Measurements from ENCODE around the gene SPRY1.

Gene SPRY1

DNA sequence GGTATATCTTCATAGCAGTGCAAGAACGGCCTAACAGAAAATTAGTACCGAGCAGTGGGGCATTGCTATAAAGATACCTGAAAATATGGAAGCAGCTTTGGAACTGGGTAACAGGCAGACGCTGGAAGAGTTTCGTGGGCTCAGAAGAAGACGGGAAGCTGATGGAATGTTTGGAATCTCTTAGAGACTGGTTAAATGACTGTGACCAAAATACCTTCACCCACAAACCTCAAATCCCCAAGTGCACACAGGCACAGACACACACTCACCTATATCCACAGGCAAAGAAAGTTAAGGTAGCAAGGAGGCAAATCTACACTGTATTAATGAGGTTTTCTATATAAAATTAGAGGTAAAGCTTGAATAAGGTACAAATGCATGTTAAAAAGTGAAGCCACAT is 14.6 kb upstream of the SPRY1 start:
- H3K36me3 ChIP-seq (ENCODE audit: control insufficient read depth, low read depth, low read length) = no peaks in the 10 kb centered on the region

DNA sequence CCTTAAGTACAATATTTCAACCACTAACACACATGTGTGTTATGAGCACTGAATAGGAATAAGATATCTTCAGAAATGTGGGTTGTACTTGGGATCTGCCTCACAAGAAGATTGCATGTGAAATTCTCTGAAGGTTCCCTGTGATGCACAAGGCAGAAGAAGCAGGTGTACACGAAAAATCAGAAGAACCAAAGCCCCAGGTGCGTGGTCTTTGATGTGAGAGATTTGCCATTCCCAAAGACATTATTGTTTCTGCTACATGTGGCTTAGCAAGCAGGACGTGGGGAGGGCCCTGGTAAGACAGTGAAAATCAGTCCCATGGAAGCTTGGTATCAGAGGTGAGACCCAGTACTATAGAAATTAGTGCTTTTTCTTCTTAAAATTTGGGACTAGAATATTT is 13.0 kb upstream of the SPRY1 start:
- no peaks in the 10 kb centered on the region for H3K27me3 ChIP-seq (ENCODE audit: control insufficient read depth, insufficient read depth, low read length)
- H3K9me3 ChIP-seq (ENCODE audit: control insufficient read depth, low read depth, low read length) = no peaks in the 10 kb centered on the region
- no peak overlapping the region for H3K4me3 ChIP-seq (ENCODE audit: low read length)
- no peak overlapping the region for H3K9ac ChIP-seq (ENCODE audit: low read length)
- H3K27ac ChIP-seq (ENCODE audit: low read length) = no peak overlapping the region
- H3K36me3 ChIP-seq (ENCODE audit: control insufficient read depth, low read depth, low read length) = no peaks in the 10 kb centered on the region
- peaks cover 18% of the 10 kb centered on the region for H3K4me1 ChIP-seq (ENCODE audit: control insufficient read depth, low read depth, low read length)

More for the DNA sequence above, 14.6 kb upstream of the SPRY1 start:
- Histone ChIP-seq H3K9me3 (ENCODE audit: control insufficient read depth, low read depth, low read length) (no peaks in the 10 kb centered on the region), H3K9ac (ENCODE audit: low read length) (no peak overlapping the region), H3K4me3 (ENCODE audit: low read length) (no peak overlapping the region), H3K4me1 (ENCODE audit: control insufficient read depth, low read depth, low read length) (peaks cover 32% of the 10 kb centered on the region), H3K27ac (ENCODE audit: low read length) (no peak overlapping the region), H3K27me3 (ENCODE audit: control insufficient read depth, insufficient read depth, low read length) (no peaks in the 10 kb centered on the region)

DNA sequence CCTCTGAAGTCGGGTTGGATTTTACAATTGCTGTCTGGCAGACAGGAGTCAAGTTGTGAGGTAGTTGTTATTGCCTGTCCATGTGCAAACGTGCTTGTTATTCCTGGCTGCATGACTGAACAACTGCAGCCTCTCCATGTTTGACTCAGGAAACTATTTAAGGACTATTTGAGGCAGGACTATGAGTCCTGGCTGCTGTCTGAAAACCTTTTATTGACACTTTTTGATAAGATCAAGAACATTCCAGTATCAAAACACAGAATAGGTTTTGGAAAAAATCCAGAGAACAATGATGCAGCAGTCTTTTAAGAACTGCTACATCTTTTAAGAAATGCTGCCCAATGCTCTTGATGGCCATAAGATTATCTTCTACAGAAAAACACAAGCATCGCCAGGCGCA is 10.0 kb upstream of the SPRY1 start:
- H3K36me3 ChIP-seq (ENCODE audit: control insufficient read depth, low read depth, low read length) = no peaks in the 10 kb centered on the region
- no peak overlapping the region for H3K9ac ChIP-seq (ENCODE audit: low read length)
- no peak overlapping the region for H3K4me3 ChIP-seq (ENCODE audit: low read length)
- no peak overlapping the region for H3K27ac ChIP-seq (ENCODE audit: low read length)
- no peaks in the 10 kb centered on the region for H3K9me3 ChIP-seq (ENCODE audit: control insufficient read depth, low read depth, low read length)
- H3K4me1 ChIP-seq (ENCODE audit: control insufficient read depth, low read depth, low read length) = peaks cover 4% of the 10 kb centered on the region
- no peaks in the 10 kb centered on the region for H3K27me3 ChIP-seq (ENCODE audit: control insufficient read depth, insufficient read depth, low read length)

DNA sequence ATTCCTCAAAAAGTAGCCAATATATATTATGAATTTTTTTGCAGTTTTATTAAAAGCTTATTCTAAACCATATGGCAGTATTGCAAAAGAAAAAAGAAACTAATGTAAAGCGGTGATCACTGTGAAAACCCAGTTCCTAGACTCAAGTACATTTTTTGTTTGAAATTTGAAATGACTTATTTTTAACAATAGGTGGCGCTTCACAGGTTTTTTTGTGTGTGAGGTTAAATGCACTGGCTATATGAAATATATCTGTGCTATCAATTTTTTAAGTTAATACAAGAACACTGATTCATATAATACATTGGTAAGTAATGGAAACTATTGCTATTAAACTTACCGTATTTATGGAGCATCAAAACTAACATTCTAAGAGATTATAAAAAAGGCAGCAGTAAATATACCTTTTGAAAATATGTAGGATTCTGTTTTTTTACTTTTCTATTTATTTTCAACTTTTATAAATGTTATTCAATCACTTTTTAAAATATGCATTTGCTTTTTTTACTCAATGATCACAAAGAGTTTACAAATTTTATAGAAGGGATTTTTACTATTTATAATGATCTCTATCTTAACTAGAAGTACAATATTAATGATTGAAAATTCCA is 5.6 kb upstream of the SPRY1 start:
- Histone ChIP-seq H3K9ac (ENCODE audit: low read length) (no peak overlapping the region), H3K4me1 (ENCODE audit: control insufficient read depth, low read depth, low read length) (peaks cover 4% of the 10 kb centered on the region), H3K4me3 (ENCODE audit: low read length) (no peak overlapping the region), H3K27me3 (ENCODE audit: control insufficient read depth, insufficient read depth, low read length) (no peaks in the 10 kb centered on the region), H3K36me3 (ENCODE audit: control insufficient read depth, low read depth, low read length) (no peaks in the 10 kb centered on the region), H3K9me3 (ENCODE audit: control insufficient read depth, low read depth, low read length) (no peaks in the 10 kb centered on the region), H3K27ac (ENCODE audit: low read length) (no peak overlapping the region)

DNA sequence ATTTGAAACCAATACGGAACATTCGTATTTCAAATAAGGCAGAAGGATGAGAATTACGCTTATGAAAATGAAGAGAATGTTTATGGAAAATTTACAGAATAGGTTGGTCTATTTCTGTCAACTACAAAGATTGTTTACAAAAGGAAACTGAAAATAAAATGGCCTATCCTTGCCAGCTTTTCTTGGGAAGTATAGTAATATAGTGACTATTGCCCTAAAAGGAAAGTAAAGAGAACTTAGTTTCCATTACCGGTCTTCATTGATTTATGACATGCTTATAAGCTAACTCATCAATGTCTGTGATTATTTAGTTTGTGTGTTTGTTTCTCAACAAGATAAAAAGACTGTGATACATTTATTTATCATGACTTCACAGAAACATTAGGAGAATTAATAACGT is 2.9 kb upstream of the SPRY1 start:
- H3K4me3 ChIP-seq (ENCODE audit: low read length) = no peak overlapping the region
- H3K4me1 ChIP-seq (ENCODE audit: control insufficient read depth, low read depth, low read length) = peaks cover 4% of the 10 kb centered on the region
- H3K27me3 ChIP-seq (ENCODE audit: control insufficient read depth, insufficient read depth, low read length) = no peaks in the 10 kb centered on the region
- no peak overlapping the region for H3K9ac ChIP-seq (ENCODE audit: low read length)
- H3K27ac ChIP-seq (ENCODE audit: low read length) = no peak overlapping the region
- no peaks in the 10 kb centered on the region for H3K36me3 ChIP-seq (ENCODE audit: control insufficient read depth, low read depth, low read length)
- no peaks in the 10 kb centered on the region for H3K9me3 ChIP-seq (ENCODE audit: control insufficient read depth, low read depth, low read length)

DNA sequence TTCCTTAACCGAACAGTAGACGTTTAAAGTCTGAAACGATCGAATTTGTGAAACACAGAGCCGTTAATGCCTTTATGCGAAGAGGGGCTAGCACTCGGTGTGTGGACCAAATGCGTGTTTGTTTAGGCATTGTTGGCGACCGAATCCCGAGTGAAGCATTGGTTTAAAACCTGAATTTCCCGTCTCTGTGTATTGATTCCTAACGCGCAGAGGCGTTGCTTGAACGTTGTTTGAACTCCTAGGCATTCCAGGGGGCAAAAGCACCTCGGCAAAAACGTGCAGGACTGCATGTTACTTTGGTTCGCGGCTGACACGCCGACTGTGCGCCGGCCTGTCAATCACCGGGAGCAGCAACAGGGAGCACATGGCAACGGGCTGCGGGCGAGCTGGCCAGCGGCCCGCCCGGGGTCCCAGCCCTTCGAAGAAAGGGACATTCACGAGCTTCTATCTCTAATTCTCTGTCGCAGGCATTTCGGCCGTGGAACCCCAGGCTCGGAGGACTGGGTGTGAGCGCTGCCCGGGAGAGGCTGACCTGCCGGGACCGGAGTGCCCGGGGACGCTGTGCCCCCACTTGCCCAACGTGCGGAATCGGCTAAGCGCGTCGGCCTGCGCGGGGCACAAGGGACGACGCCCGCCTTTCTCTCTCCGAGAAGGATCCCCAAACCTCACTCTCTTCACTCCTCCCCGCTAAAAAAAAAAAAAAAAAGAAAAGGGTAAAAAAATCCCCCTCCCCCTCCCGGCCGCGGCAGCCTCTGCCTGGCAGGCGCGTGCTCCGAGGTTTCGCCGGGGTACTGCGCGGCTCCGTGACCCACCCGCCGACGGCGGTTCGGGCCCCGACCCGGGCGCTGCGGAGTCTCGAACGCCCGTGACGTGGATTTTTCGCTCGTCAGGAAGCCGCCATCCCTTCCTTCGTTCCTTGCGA is 810 bp downstream of the SPRY1 start:
- Histone ChIP-seq H3K27me3 (ENCODE audit: control insufficient read depth, insufficient read depth, low read length) (no peaks in the 10 kb centered on the region), H3K4me1 (ENCODE audit: control insufficient read depth, low read depth, low read length) (peaks cover 11% of the 10 kb centered on the region), H3K36me3 (ENCODE audit: control insufficient read depth, low read depth, low read length) (peaks cover 17% of the 10 kb centered on the region), H3K27ac (ENCODE audit: low read length) (peak overlapping the region; percentile 1), H3K4me3 (ENCODE audit: low read length) (peak overlapping the region; percentile 86), H3K9ac (ENCODE audit: low read length) (peak overlapping the region; percentile 81), H3K9me3 (ENCODE audit: control insufficient read depth, low read depth, low read length) (no peaks in the 10 kb centered on the region)

DNA sequence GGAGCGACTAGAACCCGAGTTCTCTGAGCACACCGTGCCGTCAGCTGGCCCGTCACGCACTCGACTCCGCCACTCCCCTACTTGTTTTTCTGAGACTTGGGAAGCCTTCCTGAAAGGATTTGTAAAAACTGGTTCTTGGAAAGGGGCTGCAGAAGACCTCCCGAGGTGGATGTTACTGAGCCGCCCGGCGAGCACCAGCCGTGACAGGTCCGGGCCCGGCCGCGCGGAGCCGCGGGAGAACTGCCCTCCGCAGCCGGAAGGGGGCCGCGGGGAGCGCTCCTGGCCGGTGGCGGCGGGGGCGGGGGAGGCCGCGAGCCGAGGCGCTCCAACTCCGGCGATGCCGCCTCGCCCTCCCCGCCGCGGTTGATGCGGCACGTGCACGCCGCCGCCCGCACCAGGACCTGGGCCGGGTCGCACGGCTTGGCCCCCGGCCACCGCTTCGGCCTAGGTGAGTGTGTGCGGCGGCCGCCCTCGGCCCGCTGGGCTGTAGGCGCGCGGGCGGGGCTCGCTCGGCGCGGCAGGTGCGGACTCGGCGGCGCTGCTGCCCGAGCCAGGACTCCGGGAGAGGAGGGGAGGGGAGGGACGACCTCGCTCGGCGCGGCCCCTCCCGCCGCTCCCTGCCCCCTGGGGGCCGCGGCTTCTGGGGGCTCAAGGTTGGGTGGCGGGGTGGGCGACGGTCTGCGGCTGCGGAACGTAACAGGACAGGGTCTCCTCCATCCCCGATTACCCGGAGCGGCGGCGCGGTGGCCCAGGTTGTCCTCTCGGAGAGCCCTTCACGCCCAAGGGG is 1.7 kb downstream of the SPRY1 start:
- H3K9me3 ChIP-seq (ENCODE audit: control insufficient read depth, low read depth, low read length) = no peaks in the 10 kb centered on the region
- peak overlapping the region; percentile 81 for H3K9ac ChIP-seq (ENCODE audit: low read length)
- peaks cover 25% of the 10 kb centered on the region for H3K36me3 ChIP-seq (ENCODE audit: control insufficient read depth, low read depth, low read length)
- H3K4me3 ChIP-seq (ENCODE audit: low read length) = peak overlapping the region; percentile 86
- peak overlapping the region; percentile 73 for H3K27ac ChIP-seq (ENCODE audit: low read length)
- peaks cover 14% of the 10 kb centered on the region for H3K4me1 ChIP-seq (ENCODE audit: control insufficient read depth, low read depth, low read length)
- no peaks in the 10 kb centered on the region for H3K27me3 ChIP-seq (ENCODE audit: control insufficient read depth, insufficient read depth, low read length)

DNA sequence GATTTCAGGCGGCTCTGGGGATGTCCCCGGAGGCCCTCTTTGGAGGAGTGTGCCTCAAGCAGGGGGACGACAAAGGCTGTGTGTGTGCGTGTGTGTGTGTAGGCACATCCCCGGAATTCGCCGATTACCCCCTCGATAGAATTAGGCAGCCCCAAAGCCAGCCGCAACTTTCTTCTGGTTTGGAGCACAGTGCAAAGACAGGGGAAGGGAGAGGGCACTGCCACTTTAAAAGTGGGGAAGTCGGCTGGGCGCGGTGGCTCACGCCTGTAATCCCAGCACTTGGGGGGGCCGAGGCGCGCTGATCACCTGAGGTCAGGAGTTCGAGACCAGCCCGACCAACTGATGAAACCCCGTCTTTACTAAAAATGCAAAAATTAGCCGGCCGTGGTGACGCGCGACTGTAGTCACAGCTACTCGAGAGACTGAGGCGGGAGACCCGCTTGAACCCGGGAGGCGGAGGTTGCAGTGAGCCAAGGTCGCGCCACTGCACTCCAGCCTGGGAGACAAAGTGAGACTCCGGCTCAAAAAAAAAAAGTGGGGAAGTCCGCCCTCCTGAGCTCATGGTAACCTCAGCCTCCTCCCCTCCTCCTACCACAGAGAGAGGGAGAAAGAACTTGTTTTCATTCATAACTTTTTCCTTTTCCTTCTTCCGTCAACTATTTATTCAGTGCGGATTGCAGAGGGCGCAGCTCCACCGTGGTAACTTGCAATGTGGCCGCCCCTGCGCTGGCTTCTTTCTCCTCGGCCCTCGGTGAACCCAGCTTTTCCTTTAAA is 2.4 kb downstream of the SPRY1 start:
- peaks cover 15% of the 10 kb centered on the region for H3K4me1 ChIP-seq (ENCODE audit: control insufficient read depth, low read depth, low read length)
- H3K4me3 ChIP-seq (ENCODE audit: low read length) = peak overlapping the region; percentile 86
- no peaks in the 10 kb centered on the region for H3K27me3 ChIP-seq (ENCODE audit: control insufficient read depth, insufficient read depth, low read length)
- no peaks in the 10 kb centered on the region for H3K9me3 ChIP-seq (ENCODE audit: control insufficient read depth, low read depth, low read length)
- H3K27ac ChIP-seq (ENCODE audit: low read length) = peak overlapping the region; percentile 73
- peak overlapping the region; percentile 80 for H3K9ac ChIP-seq (ENCODE audit: low read length)
- H3K36me3 ChIP-seq (ENCODE audit: control insufficient read depth, low read depth, low read length) = peaks cover 33% of the 10 kb centered on the region

DNA sequence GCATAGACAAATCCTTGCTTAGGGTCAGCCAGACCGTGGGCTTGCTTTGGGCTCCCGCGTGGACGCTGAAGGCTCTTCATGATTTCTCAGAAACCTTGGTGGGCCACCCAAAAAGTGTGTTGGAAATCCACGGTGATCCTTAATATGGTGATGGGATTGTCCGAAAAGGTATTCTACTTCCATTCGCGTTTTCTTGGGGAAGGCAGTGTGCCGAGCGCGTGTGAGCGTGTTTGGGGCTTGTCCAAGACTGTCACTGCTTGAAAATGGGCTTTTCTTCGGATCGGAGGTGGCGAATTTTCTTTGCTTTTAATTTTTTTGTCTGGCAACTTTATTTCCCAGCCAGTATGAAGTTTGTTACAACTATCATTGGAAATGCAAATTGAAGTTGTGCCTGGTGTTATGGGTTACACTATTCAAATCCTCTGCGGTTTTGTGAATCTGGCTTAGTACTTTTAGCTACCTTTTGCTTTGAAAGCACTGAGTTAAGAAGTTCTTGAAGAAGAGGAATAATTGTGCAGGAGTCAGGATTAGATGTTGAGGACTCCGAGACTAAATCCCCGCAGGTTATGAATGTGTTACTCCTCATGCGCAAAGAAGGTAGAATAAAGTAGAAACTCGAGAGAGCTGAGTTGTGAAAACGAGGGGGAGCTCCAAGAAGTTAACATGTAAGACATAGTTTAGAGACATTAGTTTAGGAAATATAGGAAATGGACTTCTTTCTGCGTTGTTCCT is 3.2 kb downstream of the SPRY1 start:
- Histone ChIP-seq H3K9me3 (ENCODE audit: control insufficient read depth, low read depth, low read length) (no peaks in the 10 kb centered on the region), H3K27ac (ENCODE audit: low read length) (peak overlapping the region; percentile 73), H3K36me3 (ENCODE audit: control insufficient read depth, low read depth, low read length) (peaks cover 39% of the 10 kb centered on the region), H3K9ac (ENCODE audit: low read length) (peak overlapping the region; percentile 80), H3K27me3 (ENCODE audit: control insufficient read depth, insufficient read depth, low read length) (no peaks in the 10 kb centered on the region), H3K4me1 (ENCODE audit: control insufficient read depth, low read depth, low read length) (peaks cover 15% of the 10 kb centered on the region), H3K4me3 (ENCODE audit: low read length) (peak overlapping the region; percentile 86)

DNA sequence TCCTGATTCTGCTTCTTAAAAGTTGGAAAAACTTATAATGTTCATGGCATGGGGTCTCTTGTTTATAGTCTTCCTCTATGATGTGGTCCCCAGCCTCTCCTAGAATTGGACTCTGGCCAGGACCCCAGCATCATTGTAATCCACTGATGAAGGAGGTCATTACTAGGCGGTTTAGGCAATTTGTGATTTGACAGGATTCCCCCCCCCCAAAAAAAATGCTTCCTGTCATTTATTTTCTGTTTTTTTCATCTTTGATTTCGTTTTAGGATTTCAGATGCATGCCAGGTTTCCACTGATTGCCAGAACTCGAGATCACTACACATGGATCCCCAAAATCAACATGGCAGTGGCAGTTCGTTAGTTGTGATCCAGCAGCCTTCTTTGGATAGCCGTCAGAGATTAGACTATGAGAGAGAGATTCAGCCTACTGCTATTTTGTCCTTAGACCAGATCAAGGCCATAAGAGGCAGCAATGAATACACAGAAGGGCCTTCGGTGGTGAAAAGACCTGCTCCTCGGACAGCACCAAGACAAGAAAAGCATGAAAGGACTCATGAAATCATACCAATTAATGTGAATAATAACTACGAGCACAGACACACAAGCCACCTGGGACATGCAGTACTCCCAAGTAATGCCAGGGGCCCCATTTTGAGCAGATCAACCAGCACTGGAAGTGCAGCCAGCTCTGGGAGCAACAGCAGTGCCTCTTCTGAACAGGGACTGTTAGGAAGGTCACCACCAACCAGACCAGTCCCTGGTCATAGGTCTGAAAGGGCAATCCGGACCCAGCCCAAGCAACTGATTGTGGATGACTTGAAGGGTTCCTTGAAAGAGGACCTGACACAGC is 4.9 kb downstream of the SPRY1 start:
- H3K27ac ChIP-seq (ENCODE audit: low read length) = no peak overlapping the region
- H3K27me3 ChIP-seq (ENCODE audit: control insufficient read depth, insufficient read depth, low read length) = no peaks in the 10 kb centered on the region
- peak overlapping the region; percentile 86 for H3K4me3 ChIP-seq (ENCODE audit: low read length)
- H3K9ac ChIP-seq (ENCODE audit: low read length) = peak overlapping the region; percentile 80
- H3K4me1 ChIP-seq (ENCODE audit: control insufficient read depth, low read depth, low read length) = peaks cover 19% of the 10 kb centered on the region
- no peaks in the 10 kb centered on the region for H3K9me3 ChIP-seq (ENCODE audit: control insufficient read depth, low read depth, low read length)
- H3K36me3 ChIP-seq (ENCODE audit: control insufficient read depth, low read depth, low read length) = peaks cover 46% of the 10 kb centered on the region

All from iPS-18a (cell line).